HEK293T (cell line): ENCODE measurements around the gene SPATA20.

ENCODE experiments used
- ARNT ChIP-seq: fragments of 450-650 bp; IDR thresholded peaks from 2 replicates; pipeline ENCODE4 v1.6.1; 2017; ENCODE audit warnings: mild to moderate bottlenecking
- BHLHE40 ChIP-seq: fragments of 450-650 bp; IDR thresholded peaks from 2 replicates; pipeline ENCODE4 v1.6.1; 2016; ENCODE audit warnings: mild to moderate bottlenecking, moderate library complexity, borderline replicate concordance
- ELF4 ChIP-seq: fragments of 450-650 bp; IDR thresholded peaks from 2 replicates; pipeline ENCODE4 v1.6.1; 2017; ENCODE audit warnings: antibody characterized with exemption
- FOXA1 ChIP-seq: fragments of 450-650 bp; IDR thresholded peaks from 2 replicates; pipeline ENCODE4 v1.6.1; 2016; ENCODE audit warnings: mild to moderate bottlenecking
- FOXK2 ChIP-seq: fragments of 450-650 bp; IDR thresholded peaks from 2 replicates; pipeline ENCODE4 v1.6.1; 2016; ENCODE audit warnings: mild to moderate bottlenecking
- FOXM1 ChIP-seq: fragments of 450-650 bp; IDR thresholded peaks from 2 replicates; pipeline ENCODE4 v1.6.1; 2017; ENCODE audit warnings: mild to moderate bottlenecking, borderline replicate concordance
- SP1 ChIP-seq: fragments of 450-650 bp; IDR thresholded peaks from 2 replicates; pipeline ENCODE4 v1.6.1; 2017
- SUZ12 ChIP-seq: fragments of 450-650 bp; IDR thresholded peaks from 2 replicates; pipeline ENCODE4 v1.6.1; 2016; ENCODE audit warnings: mild to moderate bottlenecking
- TARDBP ChIP-seq: fragments of 450-650 bp; IDR thresholded peaks from 2 replicates; pipeline ENCODE4 v1.6.1; 2016
- ZNF384 ChIP-seq: fragments of 450-650 bp; IDR thresholded peaks from 2 replicates; pipeline ENCODE4 v1.6.1; 2016

GRCh38 chr17:50585346-50585745 is 38.4 kb downstream of the SPATA20 start:
- TF ChIP-seq BHLHE40: no peak
- no peak for TF ChIP-seq ARNT
- no peak for TF ChIP-seq TARDBP
- no peak for TF ChIP-seq ELF4
- no peak for TF ChIP-seq FOXM1
- no peak for TF ChIP-seq FOXK2
- TF ChIP-seq SP1: no peak
- TF ChIP-seq FOXA1: no peak
- no peak for TF ChIP-seq ZNF384
- TF ChIP-seq SUZ12: no peak
